ENCODE results near the gene ZNF678. TPM values are rescaled to one million over a fixed set of nuclear protein-coding genes. Genes with fewer than 3 reads are reported as not detected.

The ZNF678 gene
- total RNA-seq, 1 donor from 2014 or later = 2.3 TPM

GRCh38 chr1:227544067-227545050, 19.0 kb upstream of the ZNF678 start:
- Histone ChIP-seq H3K36me3 (no peaks in the 10 kb centered on the region), H3K4me3 (no peak overlapping the region), H3K27me3 (ENCODE audit: low read depth) (no peaks in the 10 kb centered on the region), H3K9me3 (replicated peaks) (no peaks in the 10 kb centered on the region), H3K27ac (replicated peaks) (no peak overlapping the region), H3K4me1 (peaks cover 19% of the 10 kb centered on the region)
- intact Hi-C loops (cut with micrococcal nuclease) = no loop called here
- TF ChIP-seq CTCF (IDR thresholded peaks at IDR 0.05; ENCODE audit: borderline replicate concordance) = no peak
- DNase-seq = no peak

- Histone ChIP-seq H3K36me3 (no peaks in the 10 kb centered on the region), H3K27ac (replicated peaks) (no peak overlapping the region), H3K27me3 (ENCODE audit: low read depth) (no peaks in the 10 kb centered on the region), H3K9me3 (replicated peaks) (no peaks in the 10 kb centered on the region), H3K4me1 (peaks cover 19% of the 10 kb centered on the region), H3K4me3 (no peak overlapping the region)
- intact Hi-C loops (cut with micrococcal nuclease) = no loop called here
- no peak for DNase-seq
- TF ChIP-seq CTCF (IDR thresholded peaks at IDR 0.05; ENCODE audit: borderline replicate concordance) = no peak
These were observed 18.0 kb upstream of the ZNF678 start for GRCh38 chr1:227545361-227545760.

- no peaks in the 10 kb centered on the region for H3K27me3 ChIP-seq (ENCODE audit: low read depth)
- H3K27ac ChIP-seq (replicated peaks) = no peak overlapping the region
- TF ChIP-seq CTCF (IDR thresholded peaks at IDR 0.05; ENCODE audit: borderline replicate concordance) = no peak
- H3K4me1 ChIP-seq = peaks cover 19% of the 10 kb centered on the region
- DNase-seq = no peak
- peaks cover 3% of the 10 kb centered on the region for H3K9me3 ChIP-seq (replicated peaks)
- intact Hi-C loops (cut with micrococcal nuclease) = no loop called here
- no peak overlapping the region for H3K4me3 ChIP-seq
- no peaks in the 10 kb centered on the region for H3K36me3 ChIP-seq
These were observed 17.3 kb upstream of the ZNF678 start for GRCh38 chr1:227546059-227546458.

- no peaks in the 10 kb centered on the region for H3K36me3 ChIP-seq
- peaks cover 14% of the 10 kb centered on the region for H3K4me1 ChIP-seq
- DNase-seq = no peak
- TF ChIP-seq CTCF (IDR thresholded peaks at IDR 0.05; ENCODE audit: borderline replicate concordance) = no peak
- intact Hi-C loops (cut with micrococcal nuclease) = no loop called here
- H3K27ac ChIP-seq (replicated peaks) = no peak overlapping the region
- H3K27me3 ChIP-seq (ENCODE audit: low read depth) = no peaks in the 10 kb centered on the region
- no peak overlapping the region for H3K4me3 ChIP-seq
- H3K9me3 ChIP-seq (replicated peaks) = peaks cover 10% of the 10 kb centered on the region
These were observed 16.6 kb upstream of the ZNF678 start for GRCh38 chr1:227546598-227547309.

GRCh38 chr1:227547310-227548118, 15.8 kb upstream of the ZNF678 start:
- Histone ChIP-seq H3K9me3 (replicated peaks) (peaks cover 18% of the 10 kb centered on the region), H3K36me3 (no peaks in the 10 kb centered on the region), H3K4me1 (peaks cover 8% of the 10 kb centered on the region), H3K4me3 (no peak overlapping the region), H3K27ac (replicated peaks) (no peak overlapping the region), H3K27me3 (ENCODE audit: low read depth) (no peaks in the 10 kb centered on the region)
- intact Hi-C loops (cut with micrococcal nuclease) = no loop called here
- no peak for TF ChIP-seq CTCF (IDR thresholded peaks at IDR 0.05; ENCODE audit: borderline replicate concordance)
- DNase-seq = no peak

All from left ventricle myocardium inferior (tissue), 1 donor.